ENCODE measurements around the gene ATP5F1E. TPM values are rescaled to one million over a fixed set of nuclear protein-coding genes. Genes with fewer than 3 reads are reported as not detected.
A peak's percentile ranks its signal among the peaks of the same experiment; 100 is the strongest.

Gene ATP5F1E
- total and polyA plus RNA-seq, 2 of the 4 experiments (the other 2 are of a cell fraction) = 3.8 to 34.5 TPM

- Histone ChIP-seq H4K5ac (ENCODE audit: low read depth, low read length) (peak overlapping the region; percentile 15; the same call in 1 of the 2 replicates), H2BK5ac (ENCODE audit: low read depth, low read length, poor library complexity, severe bottlenecking) (no peak overlapping the region), H2AFZ (replicated peaks; ENCODE audit: low read length, poor library complexity) (peak overlapping the region; percentile 94), H3K27ac (ENCODE audit: insufficient read depth, low read length) (no peak overlapping the region), H3K79me1 (ENCODE audit: low read depth in 1 of 2, low read length in 2 of 2) (peaks cover 10 to 34% of the 10 kb centered on the region in 2 experiments; a peak in 3 of 4 replicates), H4K8ac (ENCODE audit: low read depth in 2 of 2, low read length in 2 of 2) (peak overlapping the region; percentile 47 to 70; a peak in 2 of 4 replicates), H4K91ac (ENCODE audit: insufficient read depth, low read depth, low read length) (no peak overlapping the region), H3K4ac (ENCODE audit: low read depth, low read length) (0 out of 2 replicates have a peak overlapping the region, but pooled peaks have one; percentile 33), H3K18ac (ENCODE audit: low read depth, low read length) (no peak overlapping the region), H3K27me3 (ENCODE audit: control insufficient read depth, insufficient read depth, low read length) (no peaks in the 10 kb centered on the region), H2BK15ac (ENCODE audit: low read depth, low read length) (no peak overlapping the region), H3K9ac (ENCODE audit: low read depth, low read length) (no peak overlapping the region), H4K20me1 (ENCODE audit: insufficient read depth, low read length) (no peaks in the 10 kb centered on the region; the same call in 1 of the 2 replicates), H3K36me3 (ENCODE audit: control insufficient read depth, insufficient read depth, low read length) (no peaks in the 10 kb centered on the region), H3K56ac (ENCODE audit: extremely low read depth, insufficient read depth, low read length) (no peak overlapping the region), H3K4me2 (ENCODE audit: low read depth, low read length) (no peak overlapping the region), H3K4me1 (ENCODE audit: control insufficient read depth, insufficient read depth, low read length) (peaks cover 20% of the 10 kb centered on the region), H3K9me3 (ENCODE audit: control insufficient read depth, insufficient read depth, low read length) (no peaks in the 10 kb centered on the region), H2AK9ac (replicated peaks; ENCODE audit: low read depth, low read length, poor library complexity) (peak overlapping the region; percentile 63), H3K9me1 (ENCODE audit: insufficient read depth, low read length) (peaks cover 15% of the 10 kb centered on the region; the same call in 1 of the 2 replicates), H2BK20ac (ENCODE audit: low read depth, low read length) (no peak overlapping the region), H3K4me3 (ENCODE audit: insufficient read depth, low read depth, low read length) (no peak overlapping the region), H3K23ac (ENCODE audit: low read depth, low read length) (no peak overlapping the region), H3K14ac (replicated peaks; ENCODE audit: low read depth, low read length) (no peak overlapping the region), H2BK120ac (ENCODE audit: low read depth, low read length) (no peak overlapping the region), H2AK5ac (ENCODE audit: low read depth, low read length) (no peak overlapping the region)
- intact Hi-C loops (cut with micrococcal nuclease) = no loop called here
- ChIA-PET CTCF (no interaction called here), POLR2A (ENCODE audit: unreplicated experiment) (no interaction called here)
- no peak for ATAC-seq (ENCODE audit: low read depth)
- 89% methylated on average over 11 of the region's 24 CpGs; no CpG with 5 or more reads in 1 of the 2 experiments for WGBS, 2 experiments (ENCODE audit: extremely low coverage in 2 of 2, insufficient read length in 1 of 2)
- in situ Hi-C loops (cut with MboI; ENCODE audit: low sequenced_read_pairs) = no loop called here
- no peak for DNase-seq
- dilution Hi-C loops (cut with HindIII; ENCODE audit: low sequenced_read_pairs, unreplicated experiment) = no loop called here
- no TSS peak for BruUV-seq (replicated peaks)
- no peak for TF ChIP-seq CEBPB (IDR thresholded peaks at IDR 0.05; ENCODE audit: low read depth, low read length)
- no peak for TF ChIP-seq SMC3 (IDR thresholded peaks at IDR 0.05; ENCODE audit: low read depth, low read length)
- TF ChIP-seq RCOR1 (IDR thresholded peaks at IDR 0.05; ENCODE audit: insufficient replicate concordance, low read length) = no peak
- TF ChIP-seq BHLHE40 (IDR thresholded peaks at IDR 0.05; ENCODE audit: low read depth, low read length) = no peak
- TF ChIP-seq RAD21 (IDR thresholded peaks at IDR 0.05; ENCODE audit: low read length) = no peak
- no peak for TF ChIP-seq MXI1 (IDR thresholded peaks at IDR 0.05; ENCODE audit: borderline replicate concordance, low read depth, low read length)
- no peak for TF ChIP-seq RFX5 (IDR thresholded peaks at IDR 0.05; ENCODE audit: low read depth, low read length)
- no peak for TF ChIP-seq ELK1 (IDR thresholded peaks at IDR 0.05; ENCODE audit: borderline replicate concordance, low read depth, low read length)
- no peak for TF ChIP-seq NFE2L2 (IDR thresholded peaks at IDR 0.05; ENCODE audit: low read depth, low read length)
- no peak for TF ChIP-seq USF2 (IDR thresholded peaks at IDR 0.05; ENCODE audit: low read depth, low read length)
- TF ChIP-seq POLR2A (IDR thresholded peaks at IDR 0.05; ENCODE audit: low read depth, low read length) = no peak
- no peak for TF ChIP-seq MAFK (IDR thresholded peaks at IDR 0.05; ENCODE audit: low read depth, low read length)
- TF ChIP-seq FOS (IDR thresholded peaks at IDR 0.05; ENCODE audit: low read depth, low read length) = no peak
- TF ChIP-seq CHD1 (IDR thresholded peaks at IDR 0.05; ENCODE audit: low read depth, low read length) = no peak
- TF ChIP-seq MAZ (IDR thresholded peaks at IDR 0.05; ENCODE audit: borderline replicate concordance, low read depth, low read length) = no peak
These were observed 24.2 kb downstream of the ATP5F1E start for GRCh38 chr20:59007665-59008511.
